Tibial nerve (tissue), 3 donors: Measurements from ENCODE around the gene CIB4.

ENCODE experiments used
- CTCF ChIP-seq, 5 experiments: fragments of 200-600 bp in 3 of 5; fragments of 450-650 bp in 2 of 5; sonication (generic) in 3 of 5; IDR thresholded peaks; one replicate each; pipeline ENCODE4 v1.5.1; 2016 to 2019; ENCODE audit warnings: antibody characterized with exemption in 5 of 5, mild to moderate bottlenecking in 3 of 5, moderate library complexity in 2 of 5
- POLR2A ChIP-seq, 2 donors: fragments of 450-650 bp; IDR thresholded peaks; one replicate each; pipeline ENCODE4 v1.6.1; 2017; ENCODE audit warnings: antibody characterized with exemption in 2 of 2, mild to moderate bottlenecking in 2 of 2, moderate library complexity in 2 of 2

GRCh38 chr2:26580751-26581150 is 60.4 kb downstream of the CIB4 start:
- TF ChIP-seq CTCF (IDR thresholded peaks at IDR 0.05) (no peak), POLR2A (IDR thresholded peaks at IDR 0.05) (no peak)
